Effector memory CD4-positive, alpha-beta T cell (primary cell): Measurements from ENCODE around the gene NFAM1.

Experiments used
- DNase-seq, 3 donors: peaks; one replicate each; pipeline ENCODE4 v3.0.0-alpha.2; 2020
- H3K27ac ChIP-seq: 2 replicates; pipeline ENCODE4 v1.7.0; 2013; ENCODE audit warnings: mild to moderate bottlenecking, low read length, moderate library complexity; ENCODE audit not compliant: insufficient read depth, poor library complexity, severe bottlenecking
- H3K27me3 ChIP-seq: replicated peaks from 2 replicates; pipeline ENCODE4 v1.7.0; 2013; ENCODE audit warnings: mild to moderate bottlenecking, low read length; ENCODE audit not compliant: insufficient read depth, control insufficient read depth, poor library complexity, severe bottlenecking
- H3K36me3 ChIP-seq: 2 replicates; pipeline ENCODE4 v1.7.0; 2013; ENCODE audit warnings: mild to moderate bottlenecking, low read length, moderate library complexity; ENCODE audit not compliant: control insufficient read depth, insufficient read depth
- H3K4me1 ChIP-seq: 2 replicates; pipeline ENCODE4 v1.7.0; 2013; ENCODE audit warnings: low read length, mild to moderate bottlenecking; ENCODE audit not compliant: control insufficient read depth, insufficient read depth, poor library complexity, severe bottlenecking
- H3K4me3 ChIP-seq: 2 replicates; pipeline ENCODE4 v1.7.0; 2013; ENCODE audit warnings: low read length, low read depth, mild to moderate bottlenecking; ENCODE audit not compliant: insufficient read depth, poor library complexity, severe bottlenecking
- H3K9me3 ChIP-seq: 2 replicates; pipeline ENCODE4 v1.7.0; 2013; ENCODE audit warnings: mild to moderate bottlenecking, low read length, moderate library complexity; ENCODE audit not compliant: control insufficient read depth

NFAM1 gene

GRCh38 chr22:42360348-42360747 lies 71.9 kb downstream of the NFAM1 start:
- Histone ChIP-seq H3K27me3 (no peaks in the 10 kb centered on the region), H3K27ac (no peak overlapping the region), H3K4me1 (no peaks in the 10 kb centered on the region), H3K36me3 (no peaks in the 10 kb centered on the region), H3K4me3 (no peak overlapping the region), H3K9me3 (no peaks in the 10 kb centered on the region)
- DNase-seq: no peak

GRCh38 chr22:42358643-42359558 lies 73.3 kb downstream of the NFAM1 start:
- H3K27ac ChIP-seq: no peak overlapping the region
- no peaks in the 10 kb centered on the region for H3K27me3 ChIP-seq
- H3K9me3 ChIP-seq: no peaks in the 10 kb centered on the region
- no peak overlapping the region for H3K4me3 ChIP-seq
- DNase-seq: no peak
- H3K36me3 ChIP-seq: no peaks in the 10 kb centered on the region
- H3K4me1 ChIP-seq: no peaks in the 10 kb centered on the region

GRCh38 chr22:42357634-42358296 lies 74.4 kb downstream of the NFAM1 start:
- H3K27me3 ChIP-seq: no peaks in the 10 kb centered on the region
- H3K9me3 ChIP-seq: no peaks in the 10 kb centered on the region
- DNase-seq: no peak
- H3K27ac ChIP-seq: no peak overlapping the region
- H3K4me3 ChIP-seq: no peak overlapping the region
- H3K4me1 ChIP-seq: no peaks in the 10 kb centered on the region
- H3K36me3 ChIP-seq: no peaks in the 10 kb centered on the region

- H3K9me3 ChIP-seq: no peaks in the 10 kb centered on the region
- H3K27ac ChIP-seq: no peak overlapping the region
- no peaks in the 10 kb centered on the region for H3K36me3 ChIP-seq
- no peak overlapping the region for H3K4me3 ChIP-seq
- no peak for DNase-seq
- no peaks in the 10 kb centered on the region for H3K4me1 ChIP-seq
- H3K27me3 ChIP-seq: no peaks in the 10 kb centered on the region
These were observed 75.0 kb downstream of the NFAM1 start for GRCh38 chr22:42357221-42357620.

- no peaks in the 10 kb centered on the region for H3K27me3 ChIP-seq
These were observed 75.7 kb downstream of the NFAM1 start for GRCh38 chr22:42356533-42356932.

GRCh38 chr22:42353883-42354727 lies 78.1 kb downstream of the NFAM1 start:
- no peaks in the 10 kb centered on the region for H3K9me3 ChIP-seq
- no peak overlapping the region for H3K4me3 ChIP-seq
- DNase-seq: no peak
- no peak overlapping the region for H3K27ac ChIP-seq
- no peaks in the 10 kb centered on the region for H3K4me1 ChIP-seq
- H3K27me3 ChIP-seq: no peaks in the 10 kb centered on the region
- H3K36me3 ChIP-seq: no peaks in the 10 kb centered on the region

More at GRCh38 chr22:42356533-42356932, 75.7 kb downstream of the NFAM1 start:
- Histone ChIP-seq H3K4me1 (no peaks in the 10 kb centered on the region), H3K4me3 (no peak overlapping the region), H3K9me3 (no peaks in the 10 kb centered on the region), H3K27ac (no peak overlapping the region), H3K36me3 (no peaks in the 10 kb centered on the region)
- DNase-seq: no peak

GRCh38 chr22:42350373-42350772 lies 81.8 kb downstream of the NFAM1 start:
- Histone ChIP-seq H3K4me3 (no peak overlapping the region), H3K36me3 (no peaks in the 10 kb centered on the region), H3K9me3 (no peaks in the 10 kb centered on the region), H3K27ac (no peak overlapping the region), H3K4me1 (no peaks in the 10 kb centered on the region), H3K27me3 (no peaks in the 10 kb centered on the region)
- DNase-seq: no peak

- Histone ChIP-seq H3K27ac (no peak overlapping the region), H3K27me3 (no peaks in the 10 kb centered on the region), H3K4me1 (peaks cover 2% of the 10 kb centered on the region), H3K9me3 (no peaks in the 10 kb centered on the region), H3K36me3 (no peaks in the 10 kb centered on the region), H3K4me3 (no peak overlapping the region)
- no peak for DNase-seq
These were observed 84.8 kb downstream of the NFAM1 start for GRCh38 chr22:42347281-42347824.

GRCh38 chr22:42346722-42347121 lies 85.5 kb downstream of the NFAM1 start:
- Histone ChIP-seq H3K27ac (no peak overlapping the region), H3K4me1 (peaks cover 4% of the 10 kb centered on the region), H3K27me3 (no peaks in the 10 kb centered on the region), H3K4me3 (no peak overlapping the region), H3K9me3 (no peaks in the 10 kb centered on the region), H3K36me3 (no peaks in the 10 kb centered on the region)
- DNase-seq: no peak
